GM10248 (cell line): ENCODE data around the gene HIGD1B.
"Not testable (repeated sequence)": the region's sequence is repeated elsewhere in the genome, so short reads cannot be mapped to it uniquely, and the experiment has no call there.

Experiments
- CTCF ChIA-PET: fragments of 300-600 bp; sonication (Branson Sonifier 250); formaldehyde crosslinking; extraction: SDS; loops from one replicate; lab custom pipeline; 2021; ENCODE audit warnings: antibody characterized with exemption; lab: Yijun Ruan, JAX
- POLR2A ChIA-PET: fragments of 350-650 bp; sonication (Branson Sonifier 250); formaldehyde crosslinking; extraction: SDS; loops from one replicate; lab custom pipeline; 2020; ENCODE audit warnings: antibody characterized with exemption; lab: Yijun Ruan, JAX
- DNase-seq: peaks from one replicate; pipeline ENCODE4 v3.0.0; 2012; ENCODE audit errors: extremely low spot score
- TF ChIP-seq, protein P1 (sequence below): IDR thresholded peaks from 2 replicates; pipeline ENCODE4 v1.5.1; 2012; ENCODE audit warnings: mild to moderate bottlenecking, low read depth; ENCODE audit errors: extremely low read depth, missing control alignments, control extremely low read depth

The HIGD1B gene

DNA sequence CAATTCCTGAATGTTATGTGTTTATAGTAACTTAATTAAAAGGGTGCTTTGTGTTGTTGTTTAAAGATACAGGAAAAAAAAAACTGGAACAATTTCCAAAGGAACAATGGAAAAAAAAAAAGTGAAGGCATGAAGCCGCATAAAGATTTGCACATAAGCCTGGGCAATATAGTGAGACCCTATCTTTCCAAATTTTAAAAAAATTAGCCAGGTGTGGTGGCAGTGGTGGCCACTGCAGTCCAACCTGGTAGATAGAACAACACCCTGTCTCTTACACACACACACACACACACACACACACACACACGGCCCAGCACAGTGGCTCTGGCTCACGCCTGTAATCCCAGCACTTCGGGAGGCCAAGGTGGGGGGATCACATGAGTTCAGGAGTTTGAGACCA, 39.5 kb upstream of the HIGD1B start:
- no peak for DNase-seq
- ChIA-PET POLR2A (no interaction called here), CTCF (interaction anchor here (0.8 to 5.0 kb wide), 6 partner anchors 11 to 327 kb away, joined by 3 to 26 read pairs (median 4); partner anchors contain the start of gene ACBD4)
- TF ChIP-seq, protein P1, sequence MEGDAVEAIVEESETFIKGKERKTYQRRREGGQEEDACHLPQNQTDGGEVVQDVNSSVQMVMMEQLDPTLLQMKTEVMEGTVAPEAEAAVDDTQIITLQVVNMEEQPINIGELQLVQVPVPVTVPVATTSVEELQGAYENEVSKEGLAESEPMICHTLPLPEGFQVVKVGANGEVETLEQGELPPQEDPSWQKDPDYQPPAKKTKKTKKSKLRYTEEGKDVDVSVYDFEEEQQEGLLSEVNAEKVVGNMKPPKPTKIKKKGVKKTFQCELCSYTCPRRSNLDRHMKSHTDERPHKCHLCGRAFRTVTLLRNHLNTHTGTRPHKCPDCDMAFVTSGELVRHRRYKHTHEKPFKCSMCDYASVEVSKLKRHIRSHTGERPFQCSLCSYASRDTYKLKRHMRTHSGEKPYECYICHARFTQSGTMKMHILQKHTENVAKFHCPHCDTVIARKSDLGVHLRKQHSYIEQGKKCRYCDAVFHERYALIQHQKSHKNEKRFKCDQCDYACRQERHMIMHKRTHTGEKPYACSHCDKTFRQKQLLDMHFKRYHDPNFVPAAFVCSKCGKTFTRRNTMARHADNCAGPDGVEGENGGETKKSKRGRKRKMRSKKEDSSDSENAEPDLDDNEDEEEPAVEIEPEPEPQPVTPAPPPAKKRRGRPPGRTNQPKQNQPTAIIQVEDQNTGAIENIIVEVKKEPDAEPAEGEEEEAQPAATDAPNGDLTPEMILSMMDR: no peak

DNA sequence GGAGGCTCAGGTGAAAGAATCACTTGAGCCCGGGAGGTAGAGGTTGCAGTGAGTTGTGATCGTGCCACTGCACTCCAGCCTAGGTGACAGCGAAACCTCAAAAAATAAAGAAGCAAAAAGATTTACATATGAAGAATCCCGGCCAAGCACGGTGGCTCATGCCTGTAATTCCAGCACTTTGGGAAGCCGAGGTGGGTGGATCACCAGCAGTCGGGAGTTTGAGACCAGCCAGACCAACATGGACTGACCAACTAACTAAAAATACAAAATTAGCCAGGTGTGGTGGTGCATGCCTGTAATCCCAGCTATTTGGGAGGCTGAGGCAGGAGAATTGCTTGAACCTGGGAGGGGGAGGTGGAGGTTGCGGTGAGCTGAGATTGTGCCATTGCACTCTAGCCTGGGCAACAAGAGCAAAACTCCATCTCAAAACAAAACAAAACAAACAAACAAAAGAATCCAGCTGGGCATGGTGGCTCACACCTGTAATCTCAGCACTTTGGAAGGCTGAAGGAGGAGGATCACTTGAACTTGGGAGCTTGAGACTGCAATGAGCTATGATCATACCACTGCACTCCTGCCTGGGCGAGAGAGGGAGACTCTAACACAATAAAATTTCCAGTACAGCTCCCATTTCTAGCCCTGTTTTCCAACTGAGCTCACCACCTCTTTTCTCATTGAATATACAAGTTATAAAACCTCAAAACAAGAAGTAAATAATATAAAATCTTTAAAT, 38.9 kb upstream of the HIGD1B start:
- DNase-seq, POLR2A ChIA-PET: not testable (repeated sequence)
- CTCF ChIA-PET: interaction anchor here (0.7 to 5.0 kb wide), 6 partner anchors 12 to 326 kb away, joined by 3 to 26 read pairs (median 4); partner anchors contain the start of gene ACBD4

DNA sequence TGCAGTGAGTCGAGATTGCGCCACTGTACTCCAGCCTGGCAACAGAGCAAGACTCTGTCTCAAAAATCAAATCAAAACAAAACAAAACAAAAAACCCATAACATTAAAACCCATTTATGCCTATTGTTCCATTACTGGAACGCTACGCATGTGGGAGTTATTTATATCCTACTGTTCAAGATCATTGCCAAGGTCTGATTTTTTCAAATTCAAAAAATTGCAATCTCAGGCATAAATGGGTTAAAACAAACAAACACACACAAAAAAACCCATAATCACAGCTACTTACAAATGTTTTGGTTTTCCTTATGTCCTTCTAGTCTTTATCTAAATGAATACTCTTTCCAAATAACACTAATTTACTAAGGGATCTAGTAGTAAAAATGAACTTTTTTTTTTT, 35.4 kb upstream of the HIGD1B start:
- TF ChIP-seq, protein P1: no peak
- ChIA-PET CTCF (no interaction called here), POLR2A (no interaction called here)
- DNase-seq: no peak

DNA sequence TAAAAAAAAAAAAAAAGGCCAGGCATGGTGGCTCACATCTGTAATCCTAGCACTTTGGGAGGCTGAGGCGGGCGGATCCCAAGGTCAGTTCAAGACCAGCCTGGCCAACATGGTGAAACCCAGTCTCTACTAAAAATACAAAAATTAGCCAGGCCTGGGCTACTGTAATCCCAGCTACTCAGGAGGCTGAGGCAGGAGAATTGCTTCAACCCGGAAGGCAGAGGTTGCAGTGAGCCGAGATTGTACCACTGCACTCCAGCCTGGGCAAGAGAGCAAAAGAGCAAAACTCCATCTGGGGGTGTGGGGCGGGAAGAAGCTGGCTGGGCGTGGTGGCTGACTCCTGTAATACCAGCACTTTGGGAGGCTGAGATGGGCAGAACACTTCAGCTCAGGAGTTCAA, 29.2 kb upstream of the HIGD1B start:
- DNase-seq, CTCF ChIA-PET, POLR2A ChIA-PET: not testable (repeated sequence)

DNA sequence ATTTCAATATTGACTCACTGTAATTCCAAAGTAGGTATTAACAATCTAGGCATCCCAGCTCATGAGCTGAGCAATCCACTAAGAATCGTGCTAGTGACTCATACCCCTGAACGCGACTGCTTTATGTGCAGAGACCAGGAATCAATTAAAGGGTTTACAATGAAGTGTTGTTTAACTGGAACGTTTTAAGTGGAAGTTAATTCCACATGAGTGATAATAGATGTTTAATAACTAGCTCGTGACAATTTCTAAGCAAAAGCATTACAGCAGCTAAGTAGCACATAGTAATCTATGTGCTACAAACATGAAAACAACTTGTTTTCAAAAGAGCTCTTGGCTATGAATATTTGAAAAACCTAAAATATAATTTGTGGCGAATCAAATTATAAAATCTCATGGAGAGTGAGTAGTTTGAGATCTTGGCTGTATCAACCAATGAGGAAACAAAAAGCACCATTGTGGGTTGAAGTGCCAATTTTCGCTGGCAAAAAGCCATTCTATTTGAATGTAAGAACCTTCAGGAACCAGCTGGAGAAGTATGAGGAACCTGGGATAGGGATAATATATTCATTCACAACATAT, 27.0 kb upstream of the HIGD1B start:
- CTCF ChIA-PET: interaction anchor here (0.9 to 1.5 kb wide), 2 partner anchors 41 to 43 kb away, joined by 3 to 4 read pairs; no protein-coding TSS in a partner anchor
- no peak for DNase-seq
- TF ChIP-seq, protein P1: no peak
- POLR2A ChIA-PET: no interaction called here

DNA sequence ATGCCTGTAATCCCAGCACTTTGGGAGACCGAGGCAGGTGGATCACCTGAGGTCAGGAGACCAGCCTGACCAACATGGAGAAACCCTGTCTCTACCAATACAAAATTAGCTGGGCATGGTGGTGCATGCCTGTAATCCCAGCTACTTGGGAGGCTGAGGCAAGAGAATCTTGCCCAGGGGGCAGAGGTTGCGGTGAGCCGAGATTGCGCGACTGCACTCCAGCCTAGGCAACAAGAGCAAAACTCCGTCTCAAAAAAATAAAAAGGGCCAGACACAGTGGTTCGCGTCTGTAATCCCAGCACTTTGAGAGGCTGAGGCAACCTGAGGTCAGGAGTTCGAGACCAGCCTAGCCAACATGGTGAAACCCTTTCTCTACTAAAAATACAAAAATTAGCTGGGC, 22.4 kb upstream of the HIGD1B start:
- CTCF ChIA-PET, DNase-seq: not testable (repeated sequence)
- POLR2A ChIA-PET: interaction anchor here (0.7 kb wide), 1 partner anchor 30 kb away, joined by 6 read pairs; no protein-coding TSS in a partner anchor

DNA sequence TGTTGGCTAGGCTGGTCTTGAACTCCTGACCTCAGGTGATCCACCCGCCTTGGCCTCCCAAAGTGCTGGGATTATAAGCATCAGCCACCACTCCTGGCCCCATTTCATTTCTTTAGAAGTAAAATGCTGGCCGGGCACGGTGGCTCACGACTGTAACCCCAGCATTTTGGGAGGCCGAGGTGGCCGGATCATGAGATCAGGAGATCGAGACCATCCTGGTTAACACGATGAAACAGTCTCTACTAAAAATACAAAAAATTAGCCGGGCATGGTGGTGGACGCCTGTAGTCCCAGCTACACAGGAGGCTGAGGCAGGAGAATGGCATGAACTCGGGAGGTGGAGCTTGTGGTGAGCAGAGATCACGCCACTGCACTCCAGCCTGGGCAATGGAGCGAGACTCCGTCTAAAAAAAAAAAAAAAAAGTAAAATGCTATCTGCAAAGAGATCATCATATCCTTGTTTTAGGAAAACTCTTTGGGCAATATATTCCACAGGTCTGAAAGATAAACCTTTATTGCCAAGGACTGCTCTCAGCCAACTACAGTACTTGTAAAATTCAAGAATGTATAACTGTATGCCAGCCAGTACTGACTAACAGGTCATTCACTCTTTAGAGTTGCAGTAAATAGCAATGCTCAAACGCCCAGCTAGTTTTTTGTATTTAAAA, 21.4 kb upstream of the HIGD1B start:
- TF ChIP-seq, protein P1: no peak
- POLR2A ChIA-PET: no interaction called here
- no peak for DNase-seq
- CTCF ChIA-PET: interaction anchor here (2.0 kb wide), 1 partner anchor 47 kb away, joined by 13 read pairs; no protein-coding TSS in a partner anchor
